C4-2B (cell line): Measurements from ENCODE around the gene OSER1.

Experiments used
- H3K27ac ChIP-seq: fragments of 450-650 bp; 2 replicates; pipeline ENCODE4 v1.5.1; 2017
- CTCF ChIP-seq: fragments of 450-650 bp; conservative IDR thresholded peaks from 2 replicates; pipeline ENCODE4 v1.5.1; 2017; ENCODE audit warnings: mild to moderate bottlenecking
- ZFX ChIP-seq: fragments of 450-650 bp; IDR thresholded peaks from 2 replicates; pipeline ENCODE4 v1.6.1; 2017

The OSER1 gene

GRCh38 chr20:44212792-44213191 lies 2.2 kb upstream of the OSER1 start:
- no peak overlapping the region for H3K27ac ChIP-seq
- TF ChIP-seq CTCF (no peak), ZFX (no peak)

- H3K27ac ChIP-seq: peak overlapping the region; percentile 97
- TF ChIP-seq ZFX (no peak), CTCF (no peak)
These were observed 837 bp upstream of the OSER1 start for GRCh38 chr20:44211177-44212039.

- H3K27ac ChIP-seq: peak overlapping the region; percentile 97
- TF ChIP-seq ZFX: no peak
- TF ChIP-seq CTCF: no peak
These were observed 725 bp downstream of the OSER1 start for GRCh38 chr20:44209686-44210405.

- TF ChIP-seq CTCF (no peak), ZFX (no peak)
- no peak overlapping the region; the same call in 1 of the 2 replicates for H3K27ac ChIP-seq
These were observed 1.8 kb downstream of the OSER1 start for GRCh38 chr20:44208770-44209169.

GRCh38 chr20:44208165-44208564 lies 2.4 kb downstream of the OSER1 start:
- H3K27ac ChIP-seq: no peak overlapping the region
- TF ChIP-seq CTCF (no peak), ZFX (no peak)

GRCh38 chr20:44207126-44207723 lies 3.3 kb downstream of the OSER1 start:
- H3K27ac ChIP-seq: no peak overlapping the region
- TF ChIP-seq ZFX: no peak

GRCh38 chr20:44206132-44206531 lies 4.4 kb downstream of the OSER1 start:
- no peak overlapping the region for H3K27ac ChIP-seq
- TF ChIP-seq ZFX (no peak), CTCF (no peak)
